Skin of body (tissue), 2 donors: ENCODE results near the gene KCNIP2. TPM values are rescaled to one million over a fixed set of nuclear protein-coding genes. Genes with fewer than 3 reads are reported as not detected.

Experiments
- DNase-seq: peaks from one replicate; lab custom pipeline; 2025; lab: John Stamatoyannopoulos, UW
- total RNA-seq: library from RNA; depleted of rRNA; stranded (reverse); fragments of >200 nt; gene quantifications from one replicate; pipeline ENCODE4 v1.2.3, GENCODE V29; 2014

Gene KCNIP2
- total RNA-seq, 1 donor from 2014 or later = 5.7 TPM

GRCh38 chr10:101851411-101852116 lies 8.0 kb upstream of the KCNIP2 start:
- no peak for DNase-seq

DNA sequence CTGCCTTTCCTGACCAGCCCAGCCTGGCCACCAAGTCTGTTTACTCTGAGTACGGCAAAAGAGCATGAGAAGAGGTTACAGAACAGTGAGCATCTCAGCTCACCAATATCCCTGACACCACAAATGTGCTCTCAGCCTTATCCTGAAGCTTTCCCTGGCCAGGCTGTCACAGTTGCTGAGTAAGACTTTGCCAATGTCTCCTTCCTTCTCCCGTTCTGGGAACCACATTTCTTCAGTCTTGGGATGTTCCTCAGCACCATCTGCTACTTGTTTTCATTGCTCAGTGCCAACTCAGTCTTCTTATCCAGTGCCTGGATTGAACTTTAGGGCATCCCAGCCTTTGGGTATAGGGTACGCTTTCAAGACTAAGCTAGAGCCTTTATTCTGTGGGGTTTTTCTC lies 7.1 kb upstream of the KCNIP2 start:
- no peak for DNase-seq

DNA sequence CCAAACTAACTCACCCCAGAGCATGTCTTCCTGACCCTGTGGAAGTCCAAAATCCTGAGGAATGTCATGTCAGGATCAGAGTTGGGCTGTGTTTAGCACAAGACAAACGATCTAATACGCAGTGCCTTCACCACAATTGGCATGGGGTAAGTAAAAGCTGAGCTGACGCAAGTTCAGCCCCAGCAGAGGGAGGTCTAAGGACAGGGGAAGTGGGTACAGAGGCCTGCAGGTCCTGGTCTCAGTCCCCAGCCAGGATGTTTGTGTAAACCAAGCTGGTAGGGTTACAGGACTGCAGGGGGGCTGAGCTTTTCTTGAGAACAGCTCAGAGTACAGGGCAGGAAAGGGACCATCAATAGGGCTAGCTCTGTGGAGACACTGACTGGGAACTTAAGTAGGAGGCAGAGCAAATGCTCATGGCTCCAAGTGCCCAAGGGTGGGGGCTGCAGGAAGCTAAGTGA lies 5.3 kb upstream of the KCNIP2 start:
- no peak for DNase-seq

GRCh38 chr10:101848408-101848807 lies 4.8 kb upstream of the KCNIP2 start:
- peak; percentile 27 for DNase-seq

DNA sequence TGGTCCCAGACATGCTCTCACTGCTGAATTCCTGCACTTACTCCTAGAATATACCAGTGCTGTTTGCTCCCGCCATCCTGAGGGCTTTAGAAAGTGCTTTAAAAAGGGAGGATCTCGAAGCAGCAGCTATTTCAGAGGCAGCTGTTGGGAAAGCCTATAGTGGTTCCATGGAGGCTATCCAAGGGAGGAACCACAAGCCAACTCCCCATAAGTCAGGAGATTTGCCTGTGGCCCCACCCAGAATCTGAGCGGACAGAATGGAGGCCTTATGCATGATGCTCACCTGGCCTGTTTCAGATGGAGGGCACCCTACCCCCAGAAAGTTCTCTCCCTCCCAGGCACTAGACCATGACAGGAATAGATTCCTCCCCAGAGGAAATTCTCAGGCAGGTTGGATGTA lies 2.3 kb upstream of the KCNIP2 start:
- no peak for DNase-seq

GRCh38 chr10:101841826-101842225 lies 1.8 kb downstream of the KCNIP2 start:
- no peak for DNase-seq

- peak; percentile 79 for DNase-seq
These were observed 2.7 kb downstream of the KCNIP2 start for GRCh38 chr10:101840741-101841453.

DNA sequence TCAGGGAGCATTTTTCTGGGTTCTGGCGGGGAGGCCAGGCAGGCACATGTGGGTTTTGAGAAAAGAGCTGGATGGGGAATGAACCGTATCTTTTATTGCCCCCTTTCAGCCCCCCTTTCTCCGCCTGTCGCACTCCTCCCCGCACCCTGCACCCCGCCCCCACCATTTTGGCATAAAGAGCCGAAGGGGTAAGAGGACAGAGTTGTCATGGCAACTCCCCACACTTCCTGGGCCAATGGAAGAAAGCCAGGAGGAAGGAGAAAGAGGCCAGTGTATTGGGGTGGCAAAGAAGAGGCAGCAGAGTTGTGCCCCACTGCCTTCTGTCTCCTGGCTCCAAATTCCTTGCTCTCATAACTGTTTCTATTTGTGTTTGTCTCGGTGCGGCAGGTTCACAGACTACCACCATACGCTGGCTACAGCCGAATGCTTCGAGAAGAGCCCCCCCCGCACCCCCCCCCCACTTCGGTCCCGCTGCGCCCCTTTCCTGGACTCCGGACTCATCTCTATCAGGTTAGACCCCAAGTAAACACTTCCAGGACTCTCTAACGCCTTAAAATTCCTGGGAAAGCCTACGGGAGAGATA lies 3.4 kb downstream of the KCNIP2 start:
- no peak for DNase-seq

DNA sequence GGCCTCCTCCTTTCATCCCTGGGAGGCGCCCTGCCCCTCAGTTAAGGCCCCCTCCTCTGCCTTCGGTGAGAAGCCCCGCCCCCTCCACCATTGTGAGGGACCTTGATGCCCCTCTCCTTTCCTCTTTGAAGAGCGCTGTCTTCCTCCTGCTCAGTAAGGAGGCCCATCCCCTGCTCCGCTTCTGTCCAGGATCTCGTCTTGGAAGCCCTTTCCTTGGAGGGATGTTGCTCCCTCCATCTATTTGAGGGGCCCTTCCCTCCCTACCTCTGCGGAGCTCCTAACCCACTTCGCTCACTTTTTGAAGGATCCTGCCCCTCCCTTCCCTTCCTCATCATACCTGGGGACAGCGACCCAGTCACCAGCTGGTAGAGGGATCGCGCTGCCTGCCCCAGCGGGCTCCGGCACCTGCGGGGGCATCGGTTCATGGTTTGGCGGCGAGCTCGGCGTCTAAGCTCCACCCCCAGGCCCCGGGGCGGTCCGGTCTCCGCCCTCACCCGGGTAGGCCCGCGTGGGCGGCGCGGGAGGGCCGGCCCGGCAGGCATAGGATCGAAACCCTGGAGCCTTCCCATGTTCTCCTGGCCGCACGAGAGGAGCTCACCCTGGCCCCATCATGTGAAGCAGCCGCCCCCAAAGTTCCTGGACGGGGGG lies 4.1 kb downstream of the KCNIP2 start:
- no peak for DNase-seq

GRCh38 chr10:101839002-101839401 lies 4.6 kb downstream of the KCNIP2 start:
- DNase-seq = no peak

DNA sequence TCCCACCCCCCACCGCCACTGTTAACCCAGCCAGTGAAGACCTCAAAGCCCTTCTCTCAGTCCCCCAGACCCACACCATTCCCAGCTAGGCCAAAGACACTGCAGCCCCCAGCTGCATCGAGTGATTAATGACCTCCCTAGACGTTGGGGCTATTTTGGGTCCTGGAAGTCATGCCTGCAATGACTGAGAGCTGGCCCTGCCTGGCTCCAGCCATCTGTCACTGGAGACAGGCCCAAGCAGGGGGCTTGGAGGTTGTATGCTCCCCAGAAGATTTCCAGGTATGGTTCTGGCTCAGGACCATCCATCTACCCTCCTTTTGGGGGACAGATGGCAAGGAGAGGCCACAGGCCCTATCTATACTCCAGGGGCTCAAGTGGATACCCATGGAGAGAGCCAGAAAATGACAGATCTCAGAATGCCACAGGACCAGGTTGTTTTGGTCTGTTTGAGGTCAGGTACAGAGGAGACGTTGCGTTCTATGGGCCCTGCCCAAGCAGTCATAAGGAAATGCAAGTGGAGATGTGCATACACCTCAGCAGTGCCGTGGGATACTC lies 5.1 kb downstream of the KCNIP2 start:
- DNase-seq = no peak

GRCh38 chr10:101837748-101838147 lies 5.9 kb downstream of the KCNIP2 start:
- DNase-seq = no peak

DNA sequence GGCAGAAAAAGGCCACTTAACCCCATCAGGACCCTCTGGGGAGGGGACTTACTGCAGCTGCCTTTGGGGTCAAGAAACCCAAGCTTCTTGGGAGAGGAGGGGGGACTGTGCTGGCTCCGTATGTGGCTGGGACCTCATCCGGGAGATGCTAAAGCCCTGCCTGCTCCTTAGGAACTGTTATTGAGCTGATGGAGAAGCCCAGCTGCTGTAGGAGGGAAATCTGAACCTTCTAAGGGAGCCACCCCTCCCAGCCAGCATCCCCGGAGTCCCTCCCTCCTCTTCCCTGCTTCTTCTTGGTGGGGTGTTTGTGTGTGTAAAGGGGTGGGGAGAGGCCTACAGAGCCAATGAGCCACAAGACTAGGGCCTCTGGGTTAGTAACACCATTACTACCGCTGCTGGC lies 8.2 kb downstream of the KCNIP2 start:
- no peak for DNase-seq

DNA sequence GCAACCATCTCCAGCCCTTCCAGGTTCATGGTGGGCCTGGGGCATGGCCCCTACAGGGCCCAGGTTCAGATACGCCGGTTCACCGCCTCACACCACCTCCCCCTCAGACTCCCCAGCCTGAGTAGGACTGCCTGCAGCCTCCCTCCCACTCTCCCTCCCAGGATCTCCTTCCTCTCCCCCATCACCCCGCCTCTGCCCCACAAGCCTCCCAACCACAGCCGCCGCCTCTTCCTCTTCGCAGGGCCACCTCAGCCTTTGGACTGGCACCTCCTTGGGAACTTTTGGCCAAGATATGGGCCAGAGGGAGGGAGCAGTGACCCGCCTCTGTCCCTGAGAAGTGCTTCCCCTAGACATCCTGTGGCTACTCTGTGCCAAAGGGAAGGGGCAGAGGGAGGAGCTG lies 9.3 kb downstream of the KCNIP2 start:
- no peak for DNase-seq

DNA sequence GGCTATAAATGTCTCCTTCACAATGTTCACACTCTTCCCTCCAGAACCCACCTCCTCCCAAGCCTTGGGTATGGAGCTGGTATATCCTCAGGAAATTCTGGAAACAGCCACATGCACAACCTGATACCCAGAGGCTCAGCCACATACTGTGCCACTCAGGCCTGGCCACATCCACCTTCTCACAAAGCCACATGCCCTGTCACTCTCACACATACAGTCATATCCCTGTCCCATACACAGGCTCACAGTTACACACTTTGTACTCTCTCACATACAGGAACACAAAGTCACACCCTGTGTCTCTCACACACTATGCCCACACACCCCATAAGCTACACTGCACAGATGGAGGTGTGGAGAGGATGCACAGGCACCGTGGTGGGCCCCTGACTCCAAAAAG lies 10.1 kb downstream of the KCNIP2 start:
- DNase-seq = no peak

- peak; percentile 4 for DNase-seq
These were observed 11.3 kb downstream of the KCNIP2 start for GRCh38 chr10:101832325-101832771.

DNA sequence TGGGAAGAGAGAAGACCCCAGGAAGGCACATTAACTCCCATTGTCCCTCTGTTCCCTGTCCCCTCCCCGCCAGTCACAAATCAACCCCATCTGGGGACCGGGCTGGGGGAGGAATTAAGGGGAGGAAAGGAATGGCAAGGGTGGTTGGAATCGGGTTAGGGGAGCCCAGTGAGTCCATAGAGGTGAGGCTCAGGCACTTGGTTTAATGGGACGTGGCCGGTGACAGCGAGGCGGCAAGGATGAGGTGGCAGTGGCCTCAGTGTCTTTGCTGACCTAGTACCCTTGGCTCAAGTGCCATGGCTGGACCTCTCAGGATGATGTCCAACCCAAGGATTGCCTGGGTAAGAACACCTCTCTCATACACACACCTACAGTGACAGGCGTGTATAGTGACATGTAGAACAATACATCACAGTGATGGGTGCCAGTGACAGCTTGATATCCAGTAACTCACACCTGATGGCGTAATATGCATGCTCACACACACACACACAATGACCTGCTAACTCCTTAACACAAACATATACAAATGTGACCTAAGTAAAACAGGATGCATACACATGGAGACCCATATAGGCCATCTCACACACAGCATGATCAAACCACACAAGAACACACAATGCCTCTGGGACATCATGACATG lies 12.3 kb downstream of the KCNIP2 start:
- DNase-seq = no peak

- peak; percentile 96 for DNase-seq
These were observed 13.1 kb downstream of the KCNIP2 start for GRCh38 chr10:101830322-101831168.

GRCh38 chr10:101829561-101830315 lies 13.9 kb downstream of the KCNIP2 start:
- DNase-seq = peak; percentile 32
